ENCODE data around the gene RAC3.

The RAC3 gene

GRCh38 chr17:82013772-82014321 lies 17.6 kb upstream of the RAC3 start:
- no peak for DNase-seq

- no peak for DNase-seq
These were observed 17.0 kb upstream of the RAC3 start for GRCh38 chr17:82014432-82014831.

GRCh38 chr17:82014971-82015310 lies 16.5 kb upstream of the RAC3 start:
- no peak for DNase-seq

GRCh38 chr17:82015311-82015971 lies 16.0 kb upstream of the RAC3 start:
- no peak for DNase-seq

GRCh38 chr17:82016061-82016874 lies 15.2 kb upstream of the RAC3 start:
- no peak for DNase-seq

GRCh38 chr17:82016875-82017459 lies 14.5 kb upstream of the RAC3 start:
- no peak for DNase-seq

GRCh38 chr17:82017612-82018151 lies 13.8 kb upstream of the RAC3 start:
- DNase-seq, result no peak

GRCh38 chr17:82018152-82018988 lies 13.1 kb upstream of the RAC3 start:
- peak; percentile 63 for DNase-seq

GRCh38 chr17:82018989-82019689 lies 12.3 kb upstream of the RAC3 start:
- no peak for DNase-seq

GRCh38 chr17:82019690-82020571 lies 11.5 kb upstream of the RAC3 start:
- peak; percentile 44 for DNase-seq

GRCh38 chr17:82020572-82021106 lies 10.8 kb upstream of the RAC3 start:
- no peak for DNase-seq

GRCh38 chr17:82021107-82021899 lies 10.2 kb upstream of the RAC3 start:
- DNase-seq, result peak; percentile 48

- no peak for DNase-seq
These were observed 9.6 kb upstream of the RAC3 start for GRCh38 chr17:82021900-82022309.

- DNase-seq, result no peak
These were observed 9.0 kb upstream of the RAC3 start, which contains the start of gene CENPX for GRCh38 chr17:82022310-82022980. CENPX (minus strand) TSS chr17:82022878; CDS start chr17:82022861, 17 bp downstream.

GRCh38 chr17:82022981-82023446 lies 8.5 kb upstream of the RAC3 start, which contains the start of gene LRRC45:
LRRC45 (plus strand) TSS chr17:82023305; CDS start chr17:82023644, 339 bp downstream.
- peak; percentile 100 for DNase-seq

GRCh38 chr17:82023447-82024241 lies 7.8 kb upstream of the RAC3 start:
- no peak for DNase-seq

- no peak for DNase-seq
These were observed 6.6 kb upstream of the RAC3 start for GRCh38 chr17:82024859-82025258.

All from NCI-H774 (cell line).